MG63 (cell line): Measurements from ENCODE around the gene PCCA. TPM values are rescaled to one million over a fixed set of nuclear protein-coding genes. Genes with fewer than 3 reads are reported as not detected.
"Not testable (repeated sequence)": the region's sequence is repeated elsewhere in the genome, so short reads cannot be mapped to it uniquely, and the experiment has no call there.

Source experiments
- DNase-seq: peaks from one replicate; pipeline ENCODE4 v3.0.0-alpha.2; 2020
- H3K27me3 ChIP-seq: fragments of 250-450 bp; sonication (Bioruptor Pico); 2 replicates; pipeline ENCODE4 v1.5.1; 2020; ENCODE audit warnings: mild to moderate bottlenecking, moderate library complexity
- H3K36me3 ChIP-seq: fragments of 250-450 bp; sonication (Bioruptor Pico); 2 replicates; pipeline ENCODE4 v1.5.1; 2020; ENCODE audit warnings: mild to moderate bottlenecking, moderate library complexity
- H3K4me3 ChIP-seq: fragments of 250-450 bp; sonication (Bioruptor Pico); 2 replicates; pipeline ENCODE4 v1.5.1; 2020; ENCODE audit warnings: mild to moderate bottlenecking, moderate library complexity
- H3K9me3 ChIP-seq: fragments of 250-450 bp; sonication (Bioruptor Pico); 2 replicates; pipeline ENCODE4 v1.5.1; 2020; ENCODE audit warnings: mild to moderate bottlenecking, moderate library complexity
- total RNA-seq: library from RNA; depleted of rRNA; stranded (reverse); fragments of >200 nt; shearing (Covaris generic); gene quantifications from 2 replicates; pipeline ENCODE4 v1.2.3, GENCODE V29; 2014; ENCODE audit warnings: low replicate concordance

PCCA gene
- total RNA-seq, 1 experiment from 2014 or later: 3.1 TPM

GRCh38 chr13:100291624-100292023 lies 202.7 kb downstream of the PCCA start:
- Histone ChIP-seq H3K9me3 (no peaks in the 10 kb centered on the region), H3K36me3 (no peaks in the 10 kb centered on the region), H3K27me3 (no peaks in the 10 kb centered on the region), H3K4me3 (no peak overlapping the region)
- DNase-seq: no peak

GRCh38 chr13:100297413-100297812 lies 208.5 kb downstream of the PCCA start:
- H3K36me3 ChIP-seq: no peaks in the 10 kb centered on the region
- DNase-seq: no peak
- H3K9me3 ChIP-seq: no peaks in the 10 kb centered on the region
- H3K4me3 ChIP-seq: no peak overlapping the region
- no peaks in the 10 kb centered on the region for H3K27me3 ChIP-seq

- Histone ChIP-seq H3K27me3 (no peaks in the 10 kb centered on the region), H3K36me3 (no peaks in the 10 kb centered on the region), H3K4me3 (no peak overlapping the region), H3K9me3 (no peaks in the 10 kb centered on the region)
- DNase-seq: no peak
These were observed 209.3 kb downstream of the PCCA start for GRCh38 chr13:100298116-100298681.

- H3K36me3 ChIP-seq: no peaks in the 10 kb centered on the region
- no peak for DNase-seq
- H3K9me3 ChIP-seq: no peaks in the 10 kb centered on the region
- no peaks in the 10 kb centered on the region for H3K27me3 ChIP-seq
- no peak overlapping the region for H3K4me3 ChIP-seq
These were observed 209.8 kb downstream of the PCCA start for GRCh38 chr13:100298691-100299090.

GRCh38 chr13:100300243-100300642 lies 211.3 kb downstream of the PCCA start:
- H3K27me3 ChIP-seq: no peaks in the 10 kb centered on the region
- no peaks in the 10 kb centered on the region for H3K36me3 ChIP-seq
- no peaks in the 10 kb centered on the region for H3K9me3 ChIP-seq
- DNase-seq: no peak
- H3K4me3 ChIP-seq: no peak overlapping the region

GRCh38 chr13:100300708-100301107 lies 211.8 kb downstream of the PCCA start:
- Histone ChIP-seq H3K4me3 (no peak overlapping the region), H3K27me3 (no peaks in the 10 kb centered on the region), H3K9me3 (no peaks in the 10 kb centered on the region), H3K36me3 (no peaks in the 10 kb centered on the region)
- no peak for DNase-seq

- no peak overlapping the region for H3K4me3 ChIP-seq
- no peaks in the 10 kb centered on the region for H3K27me3 ChIP-seq
- no peaks in the 10 kb centered on the region for H3K9me3 ChIP-seq
- DNase-seq: no peak
- no peaks in the 10 kb centered on the region for H3K36me3 ChIP-seq
These were observed 212.5 kb downstream of the PCCA start for GRCh38 chr13:100301418-100301817.

GRCh38 chr13:100302391-100302790 lies 213.5 kb downstream of the PCCA start:
- Histone ChIP-seq H3K27me3 (no peaks in the 10 kb centered on the region), H3K4me3 (no peak overlapping the region), H3K36me3 (no peaks in the 10 kb centered on the region), H3K9me3 (no peaks in the 10 kb centered on the region)
- no peak for DNase-seq

- Histone ChIP-seq H3K36me3 (no peaks in the 10 kb centered on the region), H3K4me3 (no peak overlapping the region), H3K9me3 (no peaks in the 10 kb centered on the region), H3K27me3 (no peaks in the 10 kb centered on the region)
- no peak for DNase-seq
These were observed 215.3 kb downstream of the PCCA start for GRCh38 chr13:100304229-100304628.

- H3K4me3 ChIP-seq: no peak overlapping the region
- no peaks in the 10 kb centered on the region for H3K27me3 ChIP-seq
- no peaks in the 10 kb centered on the region for H3K9me3 ChIP-seq
- no peak for DNase-seq
- H3K36me3 ChIP-seq: peaks cover 5% of the 10 kb centered on the region; the same call in 1 of the 2 replicates
These were observed 216.5 kb downstream of the PCCA start for GRCh38 chr13:100305398-100305797.

GRCh38 chr13:100306030-100306429 lies 217.1 kb downstream of the PCCA start:
- DNase-seq: no peak
- no peak overlapping the region for H3K4me3 ChIP-seq
- peaks cover 5% of the 10 kb centered on the region; the same call in 1 of the 2 replicates for H3K36me3 ChIP-seq
- H3K9me3 ChIP-seq: no peaks in the 10 kb centered on the region
- no peaks in the 10 kb centered on the region for H3K27me3 ChIP-seq

GRCh38 chr13:100306434-100306999 lies 217.6 kb downstream of the PCCA start:
- peaks cover 7% of the 10 kb centered on the region; the same call in 1 of the 2 replicates for H3K36me3 ChIP-seq
- no peaks in the 10 kb centered on the region for H3K27me3 ChIP-seq
- no peak for DNase-seq
- no peak overlapping the region for H3K4me3 ChIP-seq
- no peaks in the 10 kb centered on the region for H3K9me3 ChIP-seq

- Histone ChIP-seq H3K9me3 (no peaks in the 10 kb centered on the region), H3K4me3 (no peak overlapping the region), H3K27me3 (no peaks in the 10 kb centered on the region), H3K36me3 (peaks cover 9% of the 10 kb centered on the region; the same call in 1 of the 2 replicates)
- no peak for DNase-seq
These were observed 225.4 kb downstream of the PCCA start for GRCh38 chr13:100314132-100314910.

- Histone ChIP-seq H3K4me3 (no peak overlapping the region), H3K27me3 (no peaks in the 10 kb centered on the region), H3K36me3 (peaks cover 4% of the 10 kb centered on the region; the same call in 1 of the 2 replicates), H3K9me3 (no peaks in the 10 kb centered on the region)
- DNase-seq: no peak
These were observed 226.6 kb downstream of the PCCA start for GRCh38 chr13:100315522-100315921.

- not testable (repeated sequence) for H3K27me3 ChIP-seq, DNase-seq, H3K9me3 ChIP-seq, H3K36me3 ChIP-seq, H3K4me3 ChIP-seq
These were observed 229.6 kb downstream of the PCCA start for GRCh38 chr13:100318473-100318872.

GRCh38 chr13:100323937-100324336 lies 235.0 kb downstream of the PCCA start:
- H3K27me3 ChIP-seq: no peaks in the 10 kb centered on the region
- no peak overlapping the region for H3K4me3 ChIP-seq
- no peak for DNase-seq
- H3K9me3 ChIP-seq: no peaks in the 10 kb centered on the region
- H3K36me3 ChIP-seq: no peaks in the 10 kb centered on the region

GRCh38 chr13:100330662-100331061 lies 241.8 kb downstream of the PCCA start:
- Histone ChIP-seq H3K4me3 (no peak overlapping the region), H3K9me3 (no peaks in the 10 kb centered on the region), H3K36me3 (peaks cover 2% of the 10 kb centered on the region; the same call in 1 of the 2 replicates), H3K27me3 (no peaks in the 10 kb centered on the region)
- no peak for DNase-seq

- DNase-seq: no peak
- no peak overlapping the region for H3K4me3 ChIP-seq
- no peaks in the 10 kb centered on the region for H3K27me3 ChIP-seq
- no peaks in the 10 kb centered on the region for H3K9me3 ChIP-seq
- H3K36me3 ChIP-seq: peaks cover 2% of the 10 kb centered on the region; the same call in 1 of the 2 replicates
These were observed 244.2 kb downstream of the PCCA start for GRCh38 chr13:100333141-100333540.
